AG08396 (cell line): Measurements from ENCODE around the gene EIPR1.
"Not testable (repeated sequence)": the region's sequence is repeated elsewhere in the genome, so short reads cannot be mapped to it uniquely, and the experiment has no call there.

Experiments used
- DNase-seq: peaks from one replicate; pipeline ENCODE4 v3.0.0; 2012; ENCODE audit warnings: low spot score, mixed read lengths

Gene EIPR1

GRCh38 chr2:3286646-3287036 lies 91.0 kb downstream of the EIPR1 start:
- DNase-seq: not testable (repeated sequence)

GRCh38 chr2:3285901-3286645 lies 91.5 kb downstream of the EIPR1 start:
- DNase-seq: no peak

- no peak for DNase-seq
Observed at GRCh38 chr2:3284657-3285630, 92.7 kb downstream of the EIPR1 start.

DNA sequence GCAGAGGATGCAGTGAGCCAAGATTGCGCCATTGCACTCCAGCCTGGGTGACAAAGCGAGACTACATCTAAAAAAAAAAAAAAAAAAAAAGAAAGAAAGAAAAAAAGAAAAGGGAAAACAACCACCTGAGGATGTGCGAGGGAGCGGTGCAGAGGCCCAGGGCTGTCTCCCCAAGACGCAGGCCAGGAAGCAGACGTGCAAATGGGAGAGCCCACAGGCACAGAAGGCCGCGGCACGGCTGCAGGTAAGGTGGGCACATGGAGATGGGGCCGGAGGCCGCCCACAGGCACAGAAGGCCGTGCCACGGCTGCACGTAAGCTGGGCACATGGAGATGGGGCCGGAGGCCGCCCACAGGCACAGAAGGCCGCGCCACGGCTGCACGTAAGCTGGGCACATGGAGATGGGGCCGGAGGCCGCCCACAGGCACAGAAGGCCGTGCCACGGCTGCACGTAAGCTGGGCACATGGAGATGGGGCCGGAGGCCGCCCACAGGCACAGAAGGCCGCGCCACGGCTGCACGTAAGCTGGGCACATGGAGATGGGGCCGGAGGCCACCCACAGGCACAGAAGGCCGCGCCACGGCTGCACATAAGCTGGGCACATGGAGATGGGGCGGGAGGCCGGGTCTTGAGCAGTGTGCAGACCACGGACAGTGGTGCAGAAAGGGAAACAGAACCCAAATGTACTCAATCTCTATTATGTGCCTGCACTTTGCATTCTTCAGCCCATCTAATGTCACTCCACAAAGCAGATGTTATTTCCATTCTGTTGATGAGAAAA lies 93.6 kb downstream of the EIPR1 start:
- not testable (repeated sequence) for DNase-seq

GRCh38 chr2:3283206-3283605 lies 94.4 kb downstream of the EIPR1 start:
- no peak for DNase-seq

DNA sequence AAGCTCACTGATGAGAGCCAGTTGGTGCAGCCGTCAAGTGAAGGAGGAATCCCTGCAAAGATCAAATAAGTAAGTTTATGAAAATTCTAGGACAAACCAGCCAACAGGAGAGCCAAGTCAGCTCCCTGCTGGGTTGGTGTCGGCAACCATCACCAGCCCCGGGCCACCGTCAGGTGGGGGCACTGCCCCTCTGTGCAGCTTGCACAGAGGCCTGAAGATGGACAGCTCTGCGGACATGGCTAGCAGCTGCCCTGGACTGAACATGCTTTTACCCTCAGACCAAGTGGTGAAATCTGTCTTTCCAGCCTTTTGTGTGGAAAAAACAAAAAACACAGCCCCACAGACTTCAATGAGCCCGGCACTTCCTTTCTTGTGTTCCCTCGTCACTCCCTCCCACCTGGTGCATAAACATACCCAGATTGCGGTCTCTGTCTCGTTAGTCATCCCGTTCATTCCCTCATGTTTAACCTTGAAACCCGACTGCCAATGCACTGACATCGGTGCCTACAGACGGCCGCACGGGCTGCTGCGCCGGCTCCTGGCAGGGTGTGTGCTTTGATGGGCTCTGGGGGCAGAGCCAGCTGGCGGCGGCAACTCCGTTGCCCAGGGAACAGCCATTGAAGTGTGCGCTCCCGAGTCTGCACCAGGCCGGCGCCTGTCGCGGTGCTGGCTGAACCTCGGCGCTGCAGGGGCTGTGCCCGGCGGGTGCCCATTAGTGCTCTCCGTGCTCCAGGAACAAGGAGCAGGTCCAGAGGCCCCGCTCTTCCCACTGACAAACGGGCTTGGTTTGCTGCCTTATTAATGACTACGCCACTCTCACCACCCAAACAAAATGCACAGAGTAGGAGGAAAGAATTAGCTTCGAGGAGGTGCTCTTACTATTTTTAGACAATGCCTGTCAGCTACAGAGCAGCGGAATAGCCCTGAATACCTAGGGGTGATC lies 95.3 kb downstream of the EIPR1 start:
- peak; percentile 83 for DNase-seq

DNA sequence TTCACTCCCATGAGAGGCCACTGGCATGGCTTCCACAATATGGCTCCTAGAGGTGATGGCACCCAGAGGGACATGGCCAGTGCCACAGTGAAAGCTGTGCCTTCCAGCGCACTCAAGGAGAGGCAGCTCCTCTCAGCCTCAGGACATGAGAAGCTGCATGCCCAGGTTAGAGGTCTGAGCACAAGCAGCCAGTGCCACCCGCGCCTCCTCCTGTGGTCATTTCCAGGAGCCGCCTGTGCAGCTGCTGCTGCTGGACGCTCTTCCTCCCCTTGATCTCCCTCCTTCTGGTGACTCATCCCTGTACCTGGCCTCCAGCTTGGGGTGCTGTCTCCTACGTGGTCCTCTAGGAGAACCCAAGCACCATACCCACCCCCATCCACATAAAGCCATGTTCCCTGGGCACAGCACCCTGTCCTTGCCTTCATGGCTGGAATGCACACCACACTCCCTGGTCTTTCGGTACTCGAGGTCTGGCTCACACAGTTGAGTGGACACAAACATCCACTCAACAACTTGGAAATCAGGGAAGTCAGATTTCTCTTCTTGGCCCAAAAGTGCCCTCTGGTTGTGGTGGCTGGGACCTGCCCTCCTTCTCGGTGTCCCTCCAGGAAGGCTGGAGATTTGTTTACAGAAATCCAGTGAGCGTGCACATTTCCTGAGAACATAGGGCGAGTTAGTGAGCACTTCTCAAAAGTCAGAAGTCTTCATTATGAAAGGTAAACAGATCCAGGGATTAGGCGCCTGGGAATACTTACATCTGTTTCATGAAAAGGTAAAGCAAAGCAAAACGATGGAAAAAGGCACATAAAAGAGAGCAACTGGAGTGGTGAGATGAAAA lies 96.7 kb downstream of the EIPR1 start:
- DNase-seq: no peak

GRCh38 chr2:3280197-3280596 lies 97.4 kb downstream of the EIPR1 start:
- no peak for DNase-seq

- no peak for DNase-seq
Observed at GRCh38 chr2:3279236-3279960, 98.2 kb downstream of the EIPR1 start.

DNA sequence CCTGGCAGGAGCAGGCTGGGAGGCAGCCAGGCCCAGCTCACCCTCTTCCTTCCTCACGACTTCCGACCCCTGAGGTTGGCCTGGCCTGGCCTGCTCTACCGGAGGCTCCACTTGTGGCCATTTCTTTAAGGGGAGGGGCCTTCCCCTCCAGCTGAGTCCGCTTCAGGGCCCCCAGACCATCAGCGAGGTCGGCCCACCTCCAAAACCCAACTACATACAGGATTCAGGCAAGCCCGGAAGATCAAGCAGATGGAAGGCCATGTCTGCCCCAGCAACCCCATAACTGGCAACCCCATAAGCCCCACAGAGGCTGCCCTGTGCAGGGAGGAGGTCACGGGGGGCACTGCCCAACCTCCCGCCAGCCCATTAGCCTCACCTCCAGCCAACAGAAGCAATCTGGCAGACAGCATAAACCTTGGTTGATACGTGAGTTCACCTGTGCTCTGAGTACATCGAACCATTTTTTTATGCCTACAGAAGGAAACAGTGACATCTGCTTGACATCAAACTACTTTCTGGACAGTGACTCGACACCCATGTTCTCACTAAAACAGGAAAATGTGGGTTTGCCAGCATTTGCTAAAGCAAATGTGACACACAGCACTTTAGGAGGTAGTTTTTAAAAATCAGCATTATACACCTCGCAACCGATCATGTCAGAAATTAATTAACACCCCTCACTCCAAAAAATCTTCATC lies 98.9 kb downstream of the EIPR1 start:
- DNase-seq: no peak

DNA sequence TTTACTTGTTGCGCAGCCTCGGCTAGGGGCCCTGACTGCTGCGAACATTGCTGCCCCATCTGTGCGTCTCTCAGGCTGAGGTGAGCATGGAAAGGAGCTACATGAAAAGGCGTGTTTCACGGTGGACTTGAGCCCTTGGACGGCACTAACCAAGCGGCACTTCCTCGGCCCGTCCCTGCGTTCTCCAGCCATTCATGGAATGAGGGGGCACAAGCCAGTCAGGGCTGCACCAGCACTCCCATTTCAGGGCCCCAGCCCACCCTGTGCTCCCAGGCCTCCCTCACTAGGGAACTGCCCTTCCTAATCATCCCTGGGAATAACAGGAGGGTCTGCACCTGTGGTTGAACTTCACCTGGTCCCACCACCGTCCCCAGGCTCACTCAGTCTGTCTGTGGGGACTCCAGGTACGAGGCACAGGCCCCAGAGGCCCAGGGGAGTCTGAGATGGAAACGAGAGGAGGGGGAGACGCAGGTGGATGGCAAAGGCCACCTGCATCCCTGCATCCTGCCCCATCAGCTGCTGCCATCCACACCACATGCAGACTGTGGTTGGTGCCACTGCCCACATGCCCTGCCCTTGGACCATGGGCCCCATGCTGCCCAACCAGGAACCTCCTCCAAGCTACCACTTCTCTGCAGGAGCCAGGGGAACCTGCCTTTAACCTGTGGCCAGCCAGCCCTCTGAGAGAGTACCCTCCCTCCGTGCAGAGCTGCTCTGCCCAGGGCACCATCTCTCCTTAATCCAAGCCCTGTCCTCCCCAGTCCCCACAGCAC lies 99.7 kb downstream of the EIPR1 start:
- no peak for DNase-seq

DNA sequence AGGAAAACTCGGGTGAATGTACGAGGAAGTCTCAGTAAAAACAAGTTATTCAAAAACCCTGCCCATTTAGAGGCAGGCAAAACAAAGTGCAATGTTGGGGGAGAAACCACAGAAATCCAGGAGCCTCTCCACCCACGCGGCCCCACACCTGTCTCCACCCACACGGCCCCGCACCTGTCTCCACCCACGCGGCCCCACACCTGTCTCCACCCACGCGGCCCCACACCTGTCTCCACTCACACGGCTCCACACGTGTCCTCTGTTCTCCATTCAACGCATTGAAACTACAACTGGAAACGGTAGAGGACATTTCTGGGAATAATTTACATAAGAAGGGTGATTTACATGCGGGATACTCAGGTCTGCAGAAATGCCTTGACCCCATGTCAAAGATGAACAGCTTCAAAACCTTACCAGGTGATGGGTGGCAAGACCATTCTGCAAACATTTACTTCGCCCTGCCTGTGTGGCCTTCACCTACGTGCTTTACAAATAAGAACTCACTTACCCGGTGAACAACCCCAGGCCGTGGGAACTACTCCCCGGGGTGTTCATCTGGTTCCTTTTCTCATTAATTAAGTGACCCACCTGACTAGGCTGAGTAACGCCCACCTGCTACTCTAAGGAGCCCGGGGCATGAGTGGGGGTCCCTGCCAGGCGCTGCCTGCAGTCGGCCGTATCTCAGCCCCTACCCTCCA lies 100.4 kb downstream of the EIPR1 start:
- DNase-seq: no peak

DNA sequence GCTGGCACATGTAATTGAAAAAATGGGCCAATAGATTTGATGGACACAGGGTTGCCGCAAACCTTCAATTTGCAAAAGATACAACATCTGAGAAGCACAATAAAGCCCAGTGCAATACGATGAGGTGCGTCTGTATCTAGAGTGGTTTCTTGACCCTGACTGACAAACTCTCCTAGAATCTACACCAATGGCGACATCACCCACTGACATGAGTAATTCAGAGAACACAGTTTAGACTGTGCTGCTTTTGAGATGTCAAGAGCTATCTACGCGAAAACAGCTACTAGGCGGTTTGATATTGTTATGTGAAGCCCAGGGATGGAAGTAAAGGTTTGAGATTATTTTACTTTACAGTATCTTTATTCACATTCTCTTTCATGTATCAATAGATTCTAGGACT lies 104.9 kb downstream of the EIPR1 start:
- DNase-seq: no peak

GRCh38 chr2:3270095-3270478 lies 107.5 kb downstream of the EIPR1 start:
- DNase-seq: no peak

- DNase-seq: no peak
Observed at GRCh38 chr2:3269425-3270094, 108.1 kb downstream of the EIPR1 start.

DNA sequence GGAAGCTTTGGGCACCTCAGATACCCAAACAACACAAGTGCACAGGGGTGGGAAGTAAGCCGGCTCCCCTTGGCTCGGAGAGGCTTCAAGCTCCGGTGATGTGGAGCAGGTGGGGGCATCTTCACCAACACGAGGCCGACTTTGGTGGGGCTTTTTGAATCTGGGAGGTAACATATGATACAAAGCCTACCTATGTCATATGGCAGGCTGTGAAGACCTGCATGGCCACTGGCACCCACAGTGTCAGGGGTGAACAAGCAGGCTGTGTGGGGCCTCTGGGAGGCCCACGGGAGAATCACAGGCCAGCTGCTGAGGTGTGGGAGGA lies 109.0 kb downstream of the EIPR1 start:
- DNase-seq: no peak
